ENCODE results near the gene GUCY1A2.

The GUCY1A2 gene

DNA sequence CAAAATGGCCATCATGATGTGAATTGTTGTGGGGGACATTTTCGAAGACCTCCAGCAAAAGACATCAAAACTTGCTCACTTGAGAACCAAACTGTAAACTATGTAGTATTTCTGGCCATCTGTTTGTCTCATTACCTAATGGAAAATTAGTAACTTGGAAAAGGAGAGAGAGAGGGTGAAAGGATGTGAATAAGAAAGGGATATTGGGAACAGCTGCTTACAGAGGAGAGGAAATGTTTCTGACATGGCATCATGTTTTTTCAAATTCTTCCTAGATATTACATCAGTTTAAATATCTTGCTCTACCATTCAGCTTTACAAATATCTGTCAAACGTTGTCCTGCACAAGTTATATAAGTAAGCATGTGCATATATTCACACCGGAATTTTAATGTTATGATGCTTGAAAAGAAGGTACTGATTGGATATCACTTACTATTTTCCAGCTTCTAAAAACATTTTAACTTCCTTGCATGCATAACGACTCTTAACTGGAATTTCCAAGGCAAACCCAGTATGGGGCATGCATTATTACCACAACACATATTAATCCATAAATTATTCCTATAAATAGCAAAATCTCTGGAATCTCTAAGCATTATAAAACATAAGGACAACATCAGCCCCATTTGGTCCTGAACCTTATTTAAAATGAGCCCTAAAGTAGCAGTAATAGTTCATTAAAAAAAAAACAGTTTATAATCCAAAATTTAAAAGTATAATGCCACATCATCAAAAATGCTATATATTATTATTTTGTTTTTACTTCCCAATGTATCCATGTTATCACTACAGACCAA lies 20.0 kb downstream of the GUCY1A2 start:
- no peak for DNase-seq (ENCODE audit: low read depth in 2 of 2)

DNA sequence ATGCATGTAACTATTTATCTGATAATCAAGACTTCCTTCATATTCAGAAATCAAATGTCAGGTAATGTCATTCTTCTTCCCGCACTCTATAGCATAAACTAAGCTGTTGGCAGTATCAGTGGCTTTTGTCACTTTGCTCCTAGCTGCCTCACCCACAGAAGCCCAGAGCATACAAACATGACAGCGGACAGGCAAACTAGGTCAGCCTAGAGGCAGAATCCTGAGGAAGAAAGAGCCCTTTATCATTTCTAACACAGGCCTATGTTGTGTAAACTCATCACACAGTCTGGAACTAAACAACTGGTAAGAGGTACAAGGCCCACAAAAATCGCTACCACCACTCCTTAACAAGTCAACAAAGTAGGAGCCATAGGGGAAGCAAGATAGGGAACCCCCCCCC lies 21.0 kb downstream of the GUCY1A2 start:
- DNase-seq (ENCODE audit: low read depth in 2 of 2), result no peak

DNA sequence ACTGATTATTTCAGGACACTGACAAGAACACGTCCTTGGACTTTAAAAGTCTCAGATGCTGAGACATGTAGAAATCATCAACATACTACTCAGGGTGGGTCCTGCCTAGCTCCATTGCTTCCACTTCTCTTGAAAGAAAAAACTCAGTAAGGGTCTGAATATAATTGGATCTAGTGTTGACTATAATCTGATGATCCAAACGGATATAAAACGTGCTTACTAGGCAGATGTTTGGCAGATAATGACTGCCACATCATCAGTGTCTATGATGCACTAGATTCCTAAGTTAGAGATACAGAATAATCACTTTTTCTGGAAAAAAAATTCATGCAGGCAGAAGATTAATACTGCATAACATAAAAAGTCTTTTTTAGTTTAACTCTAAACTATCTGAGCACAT lies 21.6 kb downstream of the GUCY1A2 start:
- no peak for DNase-seq (ENCODE audit: low read depth in 2 of 2)

DNA sequence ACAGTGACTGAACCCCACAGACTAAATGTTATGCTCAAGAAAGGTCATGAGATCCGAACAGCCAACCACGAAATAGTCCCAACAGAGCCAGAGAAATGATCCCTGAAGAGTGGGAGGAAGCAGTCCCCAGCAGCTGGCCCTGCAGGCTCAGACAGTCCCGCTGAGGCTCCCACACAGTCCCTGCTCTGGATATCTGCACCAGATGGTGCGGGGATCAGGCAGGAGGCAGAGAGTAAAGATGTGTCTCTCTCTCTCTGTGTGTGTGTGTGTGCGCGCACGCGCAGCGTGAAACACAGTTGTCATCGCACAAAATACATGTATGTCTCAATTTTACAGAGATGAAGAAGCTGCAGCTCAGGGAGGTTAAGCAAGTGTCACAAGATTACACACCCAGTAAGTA lies 27.9 kb downstream of the GUCY1A2 start:
- no peak for DNase-seq (ENCODE audit: low read depth in 2 of 2)

DNA sequence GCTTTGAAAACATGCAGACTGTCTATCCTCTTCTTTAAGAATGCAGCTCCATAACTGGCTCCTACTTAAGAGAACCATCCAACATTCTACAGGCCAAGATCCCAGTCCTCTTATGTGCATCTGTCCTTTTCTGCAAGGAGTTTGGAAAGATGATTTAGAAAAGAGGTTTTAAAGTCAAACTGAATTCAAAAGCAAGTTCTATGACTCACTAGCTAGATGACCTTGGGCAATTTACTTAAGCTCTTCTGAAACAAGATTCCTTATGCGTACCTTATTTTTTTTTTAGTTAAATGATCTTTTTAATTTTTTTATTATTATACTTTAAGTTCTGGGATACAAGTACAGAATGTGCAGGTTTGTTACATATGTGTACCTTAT lies 29.2 kb downstream of the GUCY1A2 start:
- no peak for DNase-seq (ENCODE audit: low read depth in 2 of 2)

DNA sequence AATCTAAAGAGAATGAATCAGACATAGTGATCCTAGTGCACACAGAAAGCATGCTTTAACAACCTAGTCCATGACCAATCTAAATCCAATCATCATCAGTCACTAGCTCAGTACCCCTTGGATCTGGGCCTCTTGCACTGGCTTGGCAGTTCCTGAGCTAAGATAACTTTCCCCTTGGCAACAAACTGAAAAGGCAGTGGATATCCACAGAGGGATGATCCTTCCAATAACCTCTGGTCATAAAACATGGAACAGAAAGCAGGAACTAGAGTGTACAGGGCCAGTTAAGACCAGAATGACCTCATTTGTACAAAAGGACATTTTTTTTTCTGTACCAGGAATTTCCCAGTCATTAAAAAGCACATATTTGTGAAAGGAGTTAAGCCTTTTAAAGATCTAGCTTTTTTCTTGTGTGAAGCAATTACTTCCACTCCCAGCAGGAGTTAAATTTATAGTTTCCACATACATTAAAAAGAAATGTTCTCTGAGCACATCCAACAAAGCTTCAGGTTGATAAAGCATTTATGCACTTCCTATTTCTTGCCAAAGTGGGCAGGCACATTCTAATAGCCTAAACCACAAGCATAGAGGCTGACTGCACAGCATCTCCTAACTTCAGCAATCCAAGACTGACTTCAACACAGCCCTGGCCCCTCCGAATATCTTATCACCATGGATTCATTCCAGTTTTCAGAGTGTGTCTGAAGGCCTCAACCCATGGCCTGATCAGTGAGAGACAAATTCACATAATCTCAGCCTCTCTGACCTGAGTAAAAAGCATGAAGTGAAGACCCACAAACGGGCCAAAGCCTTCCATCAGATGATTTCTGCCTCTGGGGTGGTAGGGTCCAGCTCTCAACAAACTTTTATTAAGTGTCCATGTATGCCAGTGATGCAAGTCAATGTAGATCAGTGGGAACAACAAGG lies 29.9 kb downstream of the GUCY1A2 start:
- DNase-seq (ENCODE audit: low read depth in 2 of 2), result no peak

DNA sequence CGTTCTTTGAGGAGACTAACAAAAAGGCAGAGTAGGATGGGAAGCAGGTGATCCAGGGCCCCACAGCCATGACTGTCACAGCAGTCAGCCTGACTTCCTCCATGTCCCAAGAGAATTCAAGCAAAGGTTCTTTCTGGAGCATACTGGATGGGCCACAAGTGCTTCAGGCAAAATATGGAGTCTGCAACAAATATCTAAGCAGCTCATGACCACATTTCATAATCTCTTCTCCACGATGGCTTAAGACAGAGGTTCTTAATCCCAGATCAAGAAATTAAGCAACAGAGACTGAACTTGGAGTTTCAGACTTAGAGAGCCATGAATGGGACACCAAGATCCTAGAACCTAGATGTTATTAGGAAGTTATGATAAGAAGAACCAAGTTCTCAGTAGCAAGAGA lies 31.6 kb downstream of the GUCY1A2 start:
- DNase-seq (ENCODE audit: low read depth in 2 of 2), result no peak

DNA sequence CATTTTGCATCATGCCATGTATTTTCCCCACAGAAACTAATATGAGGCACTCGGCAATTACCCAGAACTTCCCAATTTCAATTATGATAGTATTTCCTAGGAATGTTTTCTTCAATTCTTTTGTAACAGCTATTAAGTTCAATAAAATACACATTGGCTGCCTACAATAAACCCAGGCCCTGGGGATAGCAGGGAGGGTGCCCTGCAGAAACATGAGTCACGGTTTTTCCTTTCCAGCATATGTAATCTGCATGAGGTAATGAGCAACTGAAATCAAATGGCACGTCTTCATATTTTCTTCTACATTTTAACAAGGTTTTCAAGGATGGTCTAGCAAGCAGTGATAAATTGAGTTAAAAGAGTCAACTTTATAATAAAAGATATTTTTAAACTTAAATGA lies 32.0 kb downstream of the GUCY1A2 start:
- DNase-seq (ENCODE audit: low read depth in 2 of 2), result no peak

DNA sequence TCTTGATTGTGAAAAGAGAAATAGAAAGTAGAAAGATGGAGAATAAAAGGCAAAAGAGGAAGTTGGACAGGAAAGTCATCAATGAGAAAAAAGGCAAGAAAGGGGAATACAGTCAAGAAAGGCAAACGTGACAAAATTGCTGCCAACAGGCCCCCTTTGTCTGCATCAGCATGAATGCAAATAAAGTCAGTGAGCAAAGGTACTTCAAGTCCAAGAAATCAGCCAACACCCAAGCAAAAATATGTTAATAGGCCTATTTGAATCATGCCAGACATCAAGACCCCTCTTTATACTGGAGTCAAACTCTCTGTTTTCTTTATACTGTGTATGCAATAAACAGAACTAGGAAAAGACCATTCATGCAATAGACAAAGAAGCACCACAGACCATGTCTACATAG lies 34.3 kb downstream of the GUCY1A2 start:
- no peak for DNase-seq (ENCODE audit: low read depth in 2 of 2)

DNA sequence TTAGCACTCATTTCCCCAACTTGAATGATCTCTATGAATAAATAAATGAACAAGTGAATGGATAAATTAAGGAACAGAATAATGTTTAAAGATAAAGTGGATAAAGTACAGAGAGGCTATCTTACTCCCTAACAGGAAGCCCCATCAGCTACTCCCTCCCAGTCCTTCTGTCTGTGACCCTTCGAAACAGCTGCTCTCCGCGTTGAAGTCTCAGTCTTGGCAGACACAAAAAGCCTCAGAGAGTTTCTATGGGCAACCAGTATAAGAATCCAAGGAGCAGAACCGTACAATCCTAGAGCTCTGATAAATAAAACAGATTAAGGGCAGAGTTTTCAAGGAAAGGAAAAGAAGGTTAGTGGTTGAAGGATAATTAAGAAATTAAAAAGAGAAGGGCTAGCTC lies 35.0 kb downstream of the GUCY1A2 start:
- DNase-seq (ENCODE audit: low read depth in 2 of 2), result no peak

DNA sequence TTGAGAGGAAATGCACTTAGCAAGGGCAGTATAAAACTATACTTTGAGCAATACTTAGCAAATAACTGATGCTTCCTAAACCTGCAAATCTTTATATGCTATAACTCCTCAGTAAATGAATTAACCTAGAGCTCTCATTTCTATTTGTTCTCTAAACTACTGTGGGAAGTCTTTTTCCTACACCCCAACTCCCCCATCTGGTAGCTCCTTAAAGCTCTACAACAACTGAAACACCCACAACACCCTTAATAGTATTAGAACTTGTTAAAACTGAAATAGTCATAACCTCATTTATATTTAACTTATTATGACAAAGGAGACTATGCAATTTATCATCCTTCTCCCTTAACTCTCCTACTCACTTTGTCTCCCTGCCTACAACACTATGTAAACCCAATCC lies 43.4 kb downstream of the GUCY1A2 start:
- no peak for DNase-seq (ENCODE audit: low read depth in 2 of 2)

DNA sequence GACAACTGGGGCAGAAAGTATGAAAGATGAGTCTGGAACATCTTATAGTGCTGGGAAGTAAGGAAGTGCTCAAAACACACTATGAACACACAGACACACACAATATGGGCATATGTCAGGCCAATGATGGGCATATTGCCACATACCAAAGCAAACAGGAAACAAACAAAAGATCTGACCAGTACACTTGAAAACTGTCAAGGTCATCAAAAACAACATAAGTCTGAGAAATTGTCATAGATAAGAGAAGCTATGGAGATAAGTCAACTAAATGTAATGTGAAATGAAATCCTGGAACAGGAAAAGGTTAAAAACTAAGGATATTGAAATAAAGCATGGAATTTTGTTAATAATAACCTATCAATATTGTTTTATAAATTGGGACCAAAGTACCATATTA lies 46.4 kb downstream of the GUCY1A2 start:
- no peak for DNase-seq (ENCODE audit: low read depth in 2 of 2)

DNA sequence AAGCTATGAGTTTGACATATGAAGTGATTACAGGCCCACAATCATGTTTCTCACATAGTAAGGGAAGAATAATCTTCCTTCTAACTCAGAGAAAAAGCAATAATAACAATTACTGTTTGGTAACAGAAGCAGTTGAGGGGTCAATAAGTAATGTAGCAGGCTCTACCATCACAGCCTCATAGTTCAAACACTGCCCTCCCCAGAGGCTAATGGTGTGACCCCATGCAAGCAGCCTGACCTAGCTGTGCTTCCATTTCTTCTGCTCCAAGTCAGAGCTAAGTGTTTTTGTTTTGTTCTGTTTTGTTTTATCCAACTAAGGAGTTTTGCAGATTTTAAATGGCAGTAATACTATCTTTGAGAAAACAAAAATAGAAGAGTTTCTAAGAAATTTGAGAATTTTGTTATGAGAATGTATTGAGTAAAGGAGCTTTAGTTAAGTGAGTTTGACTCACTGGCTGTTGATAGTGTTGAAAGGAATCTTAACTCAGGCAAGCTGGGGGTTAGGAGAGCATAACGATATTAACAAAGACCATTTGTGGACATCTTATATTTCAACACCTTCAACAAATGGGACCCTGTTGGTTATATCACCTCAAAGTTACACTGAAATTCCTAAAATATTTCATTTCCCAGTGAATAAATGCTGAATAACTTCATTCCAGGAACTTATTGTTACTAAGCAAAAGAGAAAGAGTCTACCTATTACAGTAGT lies 48.5 kb downstream of the GUCY1A2 start:
- no peak for DNase-seq (ENCODE audit: low read depth in 2 of 2)

DNA sequence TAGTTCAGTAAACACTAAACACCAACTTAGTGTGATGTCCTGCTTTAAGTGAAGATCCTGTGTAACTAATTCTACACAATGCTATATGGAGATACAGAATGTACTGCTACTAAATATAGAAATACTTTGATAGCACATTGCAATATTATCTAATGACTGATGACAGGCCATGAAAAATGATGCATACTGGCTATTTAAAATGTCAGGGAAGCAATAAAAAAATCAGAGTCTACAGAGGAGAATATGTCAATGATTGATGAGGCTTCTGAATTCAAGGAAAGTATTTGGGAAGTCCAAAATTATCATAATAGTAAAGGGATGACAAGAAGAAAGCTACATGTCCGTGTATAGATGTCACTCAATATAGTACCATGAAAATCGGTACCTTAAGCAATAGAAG lies 55.3 kb downstream of the GUCY1A2 start:
- DNase-seq (ENCODE audit: low read depth in 2 of 2), result no peak

DNA sequence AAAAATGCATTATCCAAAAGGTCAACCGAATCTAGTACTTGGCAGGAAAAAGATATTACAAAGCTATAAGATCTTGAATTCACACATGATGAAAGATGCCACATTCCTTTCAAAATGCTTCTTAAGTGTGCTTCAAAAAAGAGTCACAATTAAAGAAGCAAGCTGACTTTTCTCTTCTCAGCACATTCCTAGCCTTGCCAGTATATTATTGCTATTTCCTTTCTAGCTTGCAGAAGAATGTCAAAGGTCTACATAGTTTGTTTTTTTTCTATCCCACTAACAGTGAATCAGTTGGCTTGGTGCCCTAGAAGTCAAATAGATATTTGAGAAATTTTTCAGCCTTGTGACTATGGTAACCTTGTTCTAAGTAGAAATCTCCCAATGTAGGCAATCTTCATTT lies 56.8 kb downstream of the GUCY1A2 start:
- no peak for DNase-seq (ENCODE audit: low read depth in 2 of 2)

DNA sequence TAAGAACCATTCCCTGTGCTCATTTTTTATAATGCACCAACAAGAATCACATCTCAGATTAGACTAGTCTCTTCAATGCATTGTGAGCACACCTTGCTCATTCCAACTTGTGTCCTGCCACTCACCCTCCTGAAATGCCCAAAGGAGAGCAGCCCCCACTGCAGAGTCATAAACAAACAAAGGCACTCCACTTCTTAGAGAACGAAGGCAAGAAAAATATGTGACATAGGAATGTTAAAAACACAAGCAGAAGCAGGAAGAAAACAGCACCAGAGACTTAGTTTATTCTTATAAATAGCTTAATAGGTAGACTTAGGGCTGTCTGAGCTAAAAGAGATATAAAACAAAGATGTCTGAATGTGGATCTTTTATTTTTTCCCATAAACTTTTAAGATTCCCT lies 57.2 kb downstream of the GUCY1A2 start:
- DNase-seq (ENCODE audit: low read depth in 2 of 2), result no peak

DNA sequence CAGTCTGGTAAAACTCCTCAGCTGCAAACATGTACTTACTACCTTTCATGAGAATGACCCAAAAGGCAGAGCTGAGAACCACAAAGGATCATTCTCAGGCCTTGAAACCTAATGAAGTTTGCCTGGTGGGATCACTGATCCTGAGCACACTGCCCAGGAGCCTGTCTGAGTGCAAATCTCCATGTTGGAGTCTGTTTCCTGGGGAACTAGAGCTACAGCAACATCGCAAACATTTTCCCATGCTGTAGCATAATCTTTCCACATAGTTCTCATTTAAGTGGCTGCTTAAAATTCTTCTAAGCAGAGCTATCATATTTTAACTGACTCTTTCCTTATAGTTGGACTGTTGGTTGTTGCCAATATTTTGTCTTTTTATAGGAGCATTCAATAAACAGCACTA lies 58.5 kb downstream of the GUCY1A2 start:
- no peak for DNase-seq (ENCODE audit: low read depth in 2 of 2)

DNA sequence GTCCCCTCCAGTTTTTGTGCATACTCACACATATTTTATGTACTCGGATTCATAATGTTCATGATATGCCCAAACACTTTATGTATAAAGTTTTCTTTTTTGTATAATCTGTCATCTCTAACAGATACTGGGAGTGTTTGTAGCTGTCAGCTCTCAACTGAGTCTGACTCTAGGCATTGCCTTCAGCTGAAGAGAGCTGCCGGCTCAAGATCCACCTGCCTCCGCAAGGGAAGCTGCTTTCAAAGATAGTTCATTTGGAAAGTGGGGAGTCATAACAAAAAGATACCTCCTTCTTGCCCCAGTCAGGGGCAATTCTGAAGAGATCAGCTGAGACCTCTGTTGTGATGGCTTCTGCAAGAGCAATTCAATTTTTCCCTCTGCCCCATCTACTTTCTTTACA lies 58.9 kb downstream of the GUCY1A2 start:
- DNase-seq (ENCODE audit: low read depth in 2 of 2), result no peak

DNA sequence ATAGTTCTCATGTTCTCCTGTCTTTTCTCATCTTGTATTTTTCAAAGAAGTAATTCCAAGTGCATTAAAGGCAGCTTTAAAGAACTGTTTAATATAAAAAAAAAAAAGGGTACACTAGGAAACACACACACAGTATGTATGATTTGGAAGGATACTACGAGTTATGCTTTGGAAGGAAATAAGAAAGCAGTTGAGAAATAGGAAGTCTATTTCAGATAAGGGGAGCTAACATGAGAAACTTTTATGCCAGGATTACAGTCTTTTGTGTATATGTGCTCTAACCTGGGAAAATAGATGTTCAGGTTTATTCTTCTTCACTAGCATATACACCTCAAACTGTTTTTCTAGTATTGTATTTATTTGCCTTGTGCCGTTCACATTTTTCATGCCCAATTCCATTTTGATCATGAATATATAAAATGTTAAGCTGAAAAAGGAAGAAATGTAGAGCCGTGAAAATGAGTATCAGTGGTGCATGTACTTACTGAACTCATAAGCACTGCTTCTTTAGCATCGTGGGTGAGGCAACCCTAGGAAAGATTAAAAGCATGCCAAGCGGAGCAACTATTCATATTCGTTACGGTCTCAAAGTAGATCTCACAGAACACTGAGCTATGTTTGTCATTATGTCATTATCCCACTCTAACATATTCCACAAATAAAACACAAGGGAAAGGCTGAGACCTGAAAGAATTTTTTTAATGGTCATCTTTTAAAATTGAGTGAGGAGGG lies 59.6 kb downstream of the GUCY1A2 start:
- DNase-seq (ENCODE audit: low read depth in 2 of 2), result no peak

DNA sequence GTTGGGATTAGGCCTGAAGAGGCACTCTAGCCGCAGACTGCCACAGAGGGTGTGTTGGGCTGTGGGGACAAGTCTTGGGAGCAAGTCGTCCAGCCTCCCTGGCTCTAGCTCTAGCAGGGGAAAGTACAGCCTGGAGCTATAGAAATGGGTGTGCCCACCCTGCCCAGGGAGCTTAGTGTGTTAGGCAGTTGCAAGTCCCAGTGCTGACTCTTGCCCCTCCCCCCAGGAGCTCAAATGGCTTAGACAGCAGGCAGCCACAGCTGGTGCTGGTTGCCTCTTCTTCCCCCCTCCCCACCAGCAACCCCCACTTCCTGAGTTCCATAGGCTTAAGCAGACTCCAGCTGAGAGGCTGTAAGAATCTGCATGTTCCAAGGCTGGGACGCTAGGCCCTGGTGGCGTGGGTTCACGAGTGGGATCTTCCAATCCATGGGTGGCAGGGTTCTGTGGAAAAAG lies 61.2 kb downstream of the GUCY1A2 start:
- DNase-seq (ENCODE audit: low read depth in 2 of 2), result no peak

DNA sequence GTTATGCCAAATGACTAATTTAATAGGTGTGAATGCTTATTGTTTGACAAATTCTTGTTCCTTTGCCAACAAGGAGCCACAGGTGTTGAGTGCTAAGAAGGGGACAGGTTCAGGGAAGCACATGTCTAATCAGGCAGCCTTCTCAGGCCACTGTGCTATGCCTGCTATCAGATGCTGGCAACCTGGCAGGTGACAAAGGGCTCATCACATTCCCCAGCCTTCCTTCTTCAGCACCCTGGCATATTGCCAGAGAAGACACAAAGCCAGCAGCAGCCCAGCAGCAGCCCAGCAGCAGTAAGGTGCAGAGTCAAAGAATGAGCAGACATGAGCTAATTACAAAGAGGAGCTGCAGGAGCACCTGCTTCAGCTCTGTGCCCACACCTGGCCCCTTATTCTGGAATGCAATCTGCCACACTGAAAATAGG lies 68.2 kb downstream of the GUCY1A2 start:
- DNase-seq (ENCODE audit: low read depth in 2 of 2), result no peak

DNA sequence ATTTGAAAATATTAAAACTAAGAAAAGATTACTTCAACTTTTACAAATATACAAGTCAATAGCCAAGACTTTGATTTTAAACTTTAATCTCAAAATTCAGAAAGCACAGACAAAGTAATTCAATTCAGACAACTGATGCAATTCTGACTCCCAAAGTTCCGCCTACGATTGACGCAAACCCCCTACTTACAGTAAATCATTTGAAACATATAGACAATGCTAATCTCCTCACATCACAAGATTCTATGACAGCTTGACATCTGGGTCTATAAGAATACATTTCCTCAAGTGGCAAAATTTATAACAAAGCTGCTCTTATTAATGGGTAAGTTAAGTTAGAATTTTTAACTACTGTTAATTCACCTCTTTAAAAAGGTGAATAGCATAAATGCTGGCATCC lies 75.2 kb downstream of the GUCY1A2 start:
- DNase-seq (ENCODE audit: low read depth in 2 of 2), result no peak
